ENCODE results near the gene C19orf53.
A peak's percentile ranks its signal among the peaks of the same experiment; 100 is the strongest.

DNA sequence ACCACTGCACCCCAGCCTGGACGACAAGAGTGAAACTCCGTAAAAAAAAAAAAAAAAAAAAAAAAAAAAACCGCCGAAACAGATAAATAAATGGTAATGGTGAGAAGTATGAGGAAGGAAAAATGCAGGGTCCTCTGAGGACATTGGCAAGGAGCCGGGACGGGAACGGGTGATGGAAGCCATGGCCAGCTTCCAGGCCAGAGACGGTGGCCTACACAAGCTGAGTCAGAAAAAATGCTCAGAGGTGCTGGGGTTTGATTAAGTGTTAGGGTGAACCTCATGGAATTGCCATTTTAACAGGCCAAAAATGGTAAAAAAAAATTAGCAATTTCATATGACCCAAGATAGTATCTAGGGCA lies 20.1 kb downstream of the C19orf53 start:
- TF ChIP-seq FOXK2 (IDR thresholded peaks at IDR 0.05) (no peak), LEF1 (IDR thresholded peaks at IDR 0.05; ENCODE audit: borderline replicate concordance) (no peak), SP1 (IDR thresholded peaks at IDR 0.05) (no peak), L3MBTL2 (conservative IDR thresholded peaks at IDR 0.05) (no peak), TARDBP (IDR thresholded peaks at IDR 0.05) (no peak), SUZ12 (IDR thresholded peaks at IDR 0.05) (no peak), CTBP1 (IDR thresholded peaks at IDR 0.05; ENCODE audit: borderline replicate concordance) (no peak), ELF4 (IDR thresholded peaks at IDR 0.05) (no peak), FOXM1 (IDR thresholded peaks at IDR 0.05; ENCODE audit: borderline replicate concordance) (no peak), BHLHE40 (IDR thresholded peaks at IDR 0.05; ENCODE audit: borderline replicate concordance) (no peak), FOXA1 (IDR thresholded peaks at IDR 0.05) (no peak), ARNT (IDR thresholded peaks at IDR 0.05) (no peak), ZNF384 (IDR thresholded peaks at IDR 0.05) (0 out of 2 replicates have a peak, but pooled peaks have one; percentile 31)
- TF ChIP-seq, protein P1, sequence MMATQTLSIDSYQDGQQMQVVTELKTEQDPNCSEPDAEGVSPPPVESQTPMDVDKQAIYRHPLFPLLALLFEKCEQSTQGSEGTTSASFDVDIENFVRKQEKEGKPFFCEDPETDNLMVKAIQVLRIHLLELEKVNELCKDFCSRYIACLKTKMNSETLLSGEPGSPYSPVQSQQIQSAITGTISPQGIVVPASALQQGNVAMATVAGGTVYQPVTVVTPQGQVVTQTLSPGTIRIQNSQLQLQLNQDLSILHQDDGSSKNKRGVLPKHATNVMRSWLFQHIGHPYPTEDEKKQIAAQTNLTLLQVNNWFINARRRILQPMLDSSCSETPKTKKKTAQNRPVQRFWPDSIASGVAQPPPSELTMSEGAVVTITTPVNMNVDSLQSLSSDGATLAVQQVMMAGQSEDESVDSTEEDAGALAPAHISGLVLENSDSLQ (IDR thresholded peaks at IDR 0.05) = no peak
